Caki2 (cell line): ENCODE data around the gene B4GAT1. TPM values are rescaled to one million over a fixed set of nuclear protein-coding genes. Genes with fewer than 3 reads are reported as not detected.
A peak's percentile ranks its signal among the peaks of the same experiment; 100 is the strongest.

Source experiments
- DNase-seq: peaks from one replicate; pipeline ENCODE4 v3.0.0-alpha.2; 2015; ENCODE audit warnings: low read depth
- in situ Hi-C: cut with HindIII; loops from 2 replicates; pipeline ENCODE4 v1.10.0; 2016; ENCODE audit warnings: low sequenced_read_pairs, low pct_unique_long_range_greater_than_20kb, mixed read lengths
- total RNA-seq: library from RNA; depleted of rRNA; stranded (reverse); fragments of >200 nt; shearing (Covaris generic); gene quantifications from 2 replicates; pipeline ENCODE4 v1.2.3, GENCODE V29; 2014; ENCODE audit warnings: low replicate concordance

B4GAT1 gene
- total RNA-seq, 1 experiment from 2014 or later = 58.0 TPM

DNA sequence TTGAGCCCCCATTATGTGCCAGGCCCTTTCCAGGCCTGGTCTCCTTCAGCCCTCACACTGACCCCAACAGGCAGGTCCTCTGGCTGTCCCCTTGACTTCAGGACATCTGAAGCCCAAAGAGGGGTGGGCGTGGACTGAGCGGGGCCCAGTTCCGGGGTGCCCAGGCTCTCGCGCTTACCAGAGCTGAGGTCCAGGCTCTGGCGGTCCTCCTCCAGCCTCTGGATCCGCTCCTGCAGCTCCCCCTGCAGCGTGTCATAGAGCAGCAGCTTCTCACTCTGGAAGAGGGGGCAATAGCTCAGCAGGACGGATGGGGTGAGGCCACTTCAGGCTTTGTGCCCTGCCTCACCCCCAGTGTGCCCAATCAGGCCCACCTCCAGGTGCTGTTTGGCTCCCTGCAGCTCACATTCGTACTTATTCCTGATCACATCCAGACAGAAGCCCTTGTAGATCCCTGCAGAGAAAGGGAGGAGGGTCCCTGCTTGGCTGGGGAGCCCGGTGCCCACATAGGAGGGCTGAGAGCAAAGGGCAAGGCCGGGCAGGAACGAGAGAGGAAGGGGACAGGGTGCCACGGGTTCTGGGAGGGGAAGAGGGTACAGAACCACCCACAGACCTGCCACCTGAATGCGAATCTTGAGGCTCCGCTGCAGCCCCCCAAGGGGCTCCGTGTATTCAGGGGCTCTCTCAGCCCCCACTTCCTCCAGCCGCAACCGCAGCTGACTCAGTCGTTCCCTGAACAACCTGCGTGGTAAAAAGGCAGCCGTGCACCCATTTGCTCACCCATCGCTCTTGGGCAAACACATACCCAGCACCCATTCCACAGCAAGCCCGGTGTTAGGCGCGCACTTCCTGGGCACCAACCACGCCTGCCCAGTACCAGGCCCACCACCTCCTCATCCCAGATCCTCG, 6.6 kb downstream of the B4GAT1 start:
- no peak for DNase-seq
- in situ Hi-C loops = no loop called here

GRCh38 chr11:66339686-66340483, 7.5 kb downstream of the B4GAT1 start:
- DNase-seq = no peak
- in situ Hi-C loops = no loop called here

DNA sequence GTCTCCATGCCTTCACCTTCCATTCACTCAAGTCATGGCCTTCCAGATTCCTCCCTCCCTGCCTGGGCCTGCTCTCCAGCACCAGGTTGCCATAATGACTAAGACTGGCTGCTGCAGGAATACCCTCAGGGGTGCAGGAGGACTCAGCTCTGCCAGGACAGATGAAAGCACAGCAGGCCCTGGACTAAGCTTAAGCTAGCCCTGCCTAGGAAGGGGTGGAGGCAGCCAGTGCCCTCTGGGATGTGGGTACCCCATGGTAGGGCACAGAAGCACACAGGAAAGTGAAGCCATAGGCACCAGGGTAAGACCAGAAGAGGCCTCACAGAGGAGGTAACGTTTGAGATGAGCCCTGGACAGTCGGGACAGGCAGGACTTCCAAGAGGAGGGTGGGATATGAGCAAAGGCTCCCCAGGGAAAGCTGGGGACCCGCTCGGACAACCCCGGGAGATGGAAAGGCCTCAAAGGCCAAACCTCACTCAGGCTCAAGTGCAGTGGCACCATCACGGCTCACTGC, 8.2 kb downstream of the B4GAT1 start:
- DNase-seq = no peak
- in situ Hi-C loops = no loop called here

- in situ Hi-C loops = no loop called here
- no peak for DNase-seq
Measured at GRCh38 chr11:66338276-66339161, 8.9 kb downstream of the B4GAT1 start.

- DNase-seq = no peak
- in situ Hi-C loops = no loop called here
Measured at GRCh38 chr11:66337103-66337899, 10.1 kb downstream of the B4GAT1 start.

DNA sequence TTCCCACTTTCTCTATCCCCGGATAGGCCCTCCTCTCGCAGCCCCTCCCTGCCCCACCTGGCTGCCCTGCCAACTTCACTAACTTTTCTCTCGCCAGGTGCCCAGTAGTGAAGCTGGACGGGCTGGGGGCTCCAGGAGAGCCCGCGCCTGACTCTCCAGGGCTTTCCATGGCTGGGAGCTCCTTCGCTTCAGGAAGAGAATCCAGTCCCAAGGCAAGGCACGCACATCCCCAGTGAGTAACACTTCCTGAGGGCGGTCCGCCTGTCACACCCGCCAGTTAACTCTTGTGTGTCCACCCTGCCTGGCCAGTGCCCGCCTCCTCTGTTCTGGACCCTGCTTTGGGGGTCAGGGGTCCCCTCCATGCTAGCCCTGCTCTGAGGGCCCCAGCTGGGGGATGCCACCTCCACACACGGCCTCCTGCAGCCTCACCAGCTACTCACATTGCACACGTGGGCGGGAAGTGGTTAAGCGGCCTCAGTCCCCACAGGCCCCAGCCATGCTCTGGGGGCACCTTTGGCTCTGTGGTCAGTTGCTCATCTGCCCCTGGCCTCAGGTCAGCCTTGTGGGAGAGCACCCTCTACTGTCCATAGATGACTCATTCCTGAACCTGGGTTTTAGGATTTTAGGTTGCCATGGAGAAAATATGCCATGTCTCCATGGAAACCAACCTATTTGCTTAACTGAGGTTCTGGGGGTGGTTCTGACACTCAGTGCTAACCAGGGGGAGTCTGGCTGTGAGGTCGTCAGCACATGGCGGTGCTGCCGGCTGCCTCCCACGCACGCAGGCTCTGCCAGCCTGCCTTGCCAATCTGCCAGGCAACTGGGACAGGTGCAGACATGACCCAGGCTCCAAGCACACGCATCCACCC, 11.0 kb downstream of the B4GAT1 start, which contains the start of gene RIN1:
RIN1 (minus strand) TSS at position 201 of the 869 bp plus-strand sequence; CDS start at position 169, 32 bp downstream.
- in situ Hi-C loops = no loop called here
- peak; percentile 97 for DNase-seq

GRCh38 chr11:66335531-66336233, 11.7 kb downstream of the B4GAT1 start:
- DNase-seq = peak; percentile 44
- in situ Hi-C loops = no loop called here

DNA sequence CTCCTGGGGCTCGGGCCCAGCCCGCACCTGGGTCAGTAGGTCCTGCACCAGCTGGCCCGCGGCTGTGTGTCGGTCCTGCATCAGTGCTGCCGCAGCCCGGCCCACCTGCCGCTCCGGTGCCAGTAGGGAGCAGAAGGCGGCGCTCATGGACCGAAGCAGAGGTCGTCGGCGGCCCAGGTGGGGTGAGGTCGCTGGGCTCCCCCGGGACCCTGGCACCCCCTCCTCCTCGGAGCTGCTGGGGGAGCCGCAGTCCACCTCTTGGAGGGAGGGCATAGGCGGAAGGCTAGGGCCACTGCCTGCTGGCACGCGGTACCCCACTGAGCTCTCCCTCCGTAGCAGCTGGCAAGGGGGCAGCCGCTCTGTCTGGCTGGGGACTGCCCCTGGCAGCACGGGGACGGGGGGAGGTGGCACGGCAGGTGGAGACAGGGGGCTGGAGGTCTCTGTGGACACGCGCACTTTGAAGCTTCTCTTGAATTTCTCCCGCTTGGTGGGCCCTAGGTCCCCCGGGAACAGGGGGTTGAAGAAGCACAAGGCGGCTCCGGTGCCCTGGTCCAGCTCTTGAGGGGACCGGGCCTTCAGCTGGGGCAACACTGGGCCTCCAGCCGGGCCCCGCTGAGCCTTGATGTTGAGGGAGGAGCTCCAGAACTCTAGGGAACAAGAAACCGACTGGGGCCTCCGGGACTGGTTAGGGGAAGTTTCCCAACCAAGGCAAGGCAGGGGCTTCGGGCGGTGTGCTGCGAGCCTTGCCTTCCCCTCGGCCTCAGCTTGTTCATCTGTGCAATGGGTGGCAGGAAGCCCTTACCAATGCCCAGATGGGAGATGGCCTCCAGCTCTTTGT, 12.6 kb downstream of the B4GAT1 start:
- in situ Hi-C loops = no loop called here
- no peak for DNase-seq

- in situ Hi-C loops = no loop called here
- no peak for DNase-seq
Measured at GRCh38 chr11:66333896-66334604, 13.4 kb downstream of the B4GAT1 start.

GRCh38 chr11:66333220-66333877, 14.1 kb downstream of the B4GAT1 start:
- in situ Hi-C loops = no loop called here
- no peak for DNase-seq

DNA sequence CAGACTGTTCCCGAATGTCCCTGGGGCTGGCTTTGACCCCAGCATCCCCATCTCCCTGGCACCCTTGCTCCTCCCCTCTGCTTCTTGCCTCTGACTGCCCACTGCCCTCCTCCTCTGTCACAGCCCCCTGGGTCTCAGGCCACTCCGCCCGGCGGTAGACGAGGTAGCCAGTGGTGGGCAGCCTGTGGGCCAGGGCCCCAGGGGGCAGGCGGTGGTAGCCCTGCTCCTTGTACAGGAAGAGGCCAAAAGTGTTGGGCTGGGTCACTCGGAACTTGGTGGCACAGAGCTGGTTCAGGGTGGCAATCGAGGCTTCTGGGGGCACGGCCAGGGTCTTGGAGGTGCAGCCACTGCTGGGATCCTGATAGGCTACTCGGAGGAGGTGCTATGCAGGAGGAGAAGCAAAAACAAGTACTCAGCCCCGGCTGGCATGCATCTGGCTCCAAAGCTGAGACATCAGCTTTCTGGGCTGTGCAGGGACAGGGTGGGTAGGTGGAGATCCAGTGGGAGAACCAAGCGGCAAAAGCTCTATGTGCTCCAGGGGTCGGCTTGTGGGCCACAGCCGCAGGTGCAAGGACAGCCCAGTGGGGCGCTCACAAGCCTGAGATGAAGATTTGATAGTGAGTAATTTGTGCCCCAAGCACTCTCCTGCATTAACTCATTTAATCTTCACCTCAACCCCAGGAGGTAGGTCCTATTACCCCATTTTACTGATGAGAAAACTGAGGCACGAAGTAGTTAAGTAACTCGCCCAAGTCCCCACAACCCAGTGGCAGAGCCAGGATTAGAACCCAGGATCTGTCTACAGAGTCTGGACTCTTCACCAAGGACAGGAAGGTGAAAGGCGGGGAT, 14.8 kb downstream of the B4GAT1 start:
- DNase-seq = no peak
- in situ Hi-C loops = no loop called here

DNA sequence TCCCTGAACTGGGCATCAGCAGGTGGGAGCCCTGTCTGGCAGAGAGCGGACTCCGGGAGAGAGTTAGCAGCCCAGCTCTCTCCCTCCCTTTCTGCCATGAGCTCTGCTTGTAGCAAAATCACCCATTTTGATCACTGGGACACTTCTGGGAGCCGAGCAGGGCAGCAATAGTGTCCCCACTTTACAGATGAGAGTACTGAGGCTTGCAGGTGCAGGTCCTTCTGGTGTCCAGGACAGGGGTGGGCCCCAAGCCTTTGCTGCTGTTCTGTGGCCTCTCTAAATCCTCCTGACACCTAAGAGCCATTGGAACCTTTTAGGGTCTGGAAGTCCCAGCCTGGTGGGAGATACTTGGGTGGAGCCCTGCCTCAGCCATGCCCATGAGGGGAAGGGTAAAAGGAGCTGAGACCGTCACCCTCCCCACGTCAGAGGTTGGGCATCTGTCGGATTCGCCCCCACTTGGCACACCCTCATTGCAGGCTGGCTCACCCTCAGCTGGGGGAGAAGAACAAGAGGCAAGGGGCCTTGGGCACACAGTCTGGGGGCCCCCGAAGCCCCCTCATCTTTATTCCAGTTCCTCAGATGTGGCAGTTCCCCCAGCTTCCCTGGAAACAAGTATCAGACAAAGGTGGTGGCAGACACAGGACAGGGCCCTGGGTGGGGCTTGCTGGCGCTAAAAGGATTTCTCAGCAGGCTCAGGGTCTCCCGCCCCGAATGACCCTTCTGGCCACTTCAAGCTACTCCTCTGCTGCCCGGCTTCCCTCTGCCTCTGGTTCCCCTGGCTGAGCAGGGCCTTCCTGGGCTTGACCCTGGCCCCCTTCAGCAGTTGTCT, 15.7 kb downstream of the B4GAT1 start:
- DNase-seq = no peak
- in situ Hi-C loops = no loop called here

DNA sequence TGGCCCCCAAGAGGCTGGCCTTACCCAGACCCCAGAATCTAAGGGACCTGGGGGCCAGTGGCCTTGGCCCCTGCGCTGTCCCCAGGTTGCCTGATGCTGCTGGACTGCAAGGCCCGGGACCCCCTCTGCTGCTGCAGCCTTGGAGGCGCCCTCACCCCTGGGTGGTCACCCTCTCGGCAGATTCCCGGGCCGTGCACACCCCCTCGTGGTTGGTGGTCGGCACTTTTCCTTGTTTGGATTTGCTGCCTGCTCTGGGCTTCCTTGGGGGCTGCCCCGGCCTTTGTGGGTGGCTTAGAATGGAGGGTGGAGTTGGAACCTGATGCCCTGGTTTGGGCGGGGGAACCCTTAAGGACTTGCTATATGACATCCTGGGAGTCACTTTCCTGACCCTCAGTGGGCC, 16.5 kb downstream of the B4GAT1 start:
- in situ Hi-C loops = no loop called here
- no peak for DNase-seq
